Measurements from ENCODE around the gene RNF220. TPM values are rescaled to one million over a fixed set of nuclear protein-coding genes. Genes with fewer than 3 reads are reported as not detected.

The RNF220 gene
- total RNA-seq, 2 donors from 2014 or later: 53.3 to 62.0 TPM

DNA sequence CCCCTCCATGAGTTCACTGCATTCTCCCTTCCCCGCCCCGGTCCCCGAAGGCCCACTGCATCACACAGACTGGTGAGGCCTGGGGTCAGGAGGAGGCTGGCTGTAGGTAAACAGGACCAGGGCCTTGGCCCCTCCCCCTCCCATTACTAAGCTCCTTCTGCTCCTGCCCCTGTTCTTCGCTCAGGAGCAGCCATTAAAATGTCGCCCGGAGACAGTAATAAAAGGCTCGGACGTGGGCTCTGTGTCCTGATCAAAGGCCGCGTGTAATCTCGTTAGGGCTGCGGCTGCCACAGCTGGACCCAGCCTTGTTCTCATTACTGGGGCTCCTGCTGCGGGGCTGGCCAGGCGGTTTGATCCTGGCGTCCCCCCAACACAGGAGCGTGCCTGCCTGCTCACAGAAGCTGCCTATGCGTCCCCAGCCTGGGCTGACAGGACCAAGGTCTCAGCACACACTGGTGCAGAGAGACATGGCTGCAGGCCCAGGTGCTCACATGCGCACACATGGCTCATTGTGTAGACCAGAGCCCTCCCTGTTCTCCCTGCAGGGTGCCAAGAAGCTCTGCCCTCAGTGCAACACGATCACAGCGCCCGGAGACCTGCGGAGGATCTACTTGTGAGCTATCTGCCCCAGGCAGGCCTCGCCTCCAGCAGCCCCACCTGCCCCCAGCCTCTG, 245.2 kb downstream of the RNF220 start:
- Histone ChIP-seq H3K36me3 (no peaks in the 10 kb centered on the region), H3K4me1 (no peaks in the 10 kb centered on the region), H3K9me3 (no peaks in the 10 kb centered on the region), H3K4me3 (no peak overlapping the region), H3K27me3 (no peaks in the 10 kb centered on the region), H3K27ac (no peak overlapping the region), H3K9ac (ENCODE audit: low read depth in 2 of 2, low read length in 2 of 2) (no peak overlapping the region)
- TF ChIP-seq, protein P1, sequence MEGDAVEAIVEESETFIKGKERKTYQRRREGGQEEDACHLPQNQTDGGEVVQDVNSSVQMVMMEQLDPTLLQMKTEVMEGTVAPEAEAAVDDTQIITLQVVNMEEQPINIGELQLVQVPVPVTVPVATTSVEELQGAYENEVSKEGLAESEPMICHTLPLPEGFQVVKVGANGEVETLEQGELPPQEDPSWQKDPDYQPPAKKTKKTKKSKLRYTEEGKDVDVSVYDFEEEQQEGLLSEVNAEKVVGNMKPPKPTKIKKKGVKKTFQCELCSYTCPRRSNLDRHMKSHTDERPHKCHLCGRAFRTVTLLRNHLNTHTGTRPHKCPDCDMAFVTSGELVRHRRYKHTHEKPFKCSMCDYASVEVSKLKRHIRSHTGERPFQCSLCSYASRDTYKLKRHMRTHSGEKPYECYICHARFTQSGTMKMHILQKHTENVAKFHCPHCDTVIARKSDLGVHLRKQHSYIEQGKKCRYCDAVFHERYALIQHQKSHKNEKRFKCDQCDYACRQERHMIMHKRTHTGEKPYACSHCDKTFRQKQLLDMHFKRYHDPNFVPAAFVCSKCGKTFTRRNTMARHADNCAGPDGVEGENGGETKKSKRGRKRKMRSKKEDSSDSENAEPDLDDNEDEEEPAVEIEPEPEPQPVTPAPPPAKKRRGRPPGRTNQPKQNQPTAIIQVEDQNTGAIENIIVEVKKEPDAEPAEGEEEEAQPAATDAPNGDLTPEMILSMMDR (IDR thresholded peaks at IDR 0.05): no peak
- intact Hi-C loops (cut with DNase I): no loop called here
- DNase-seq: no peak

DNA sequence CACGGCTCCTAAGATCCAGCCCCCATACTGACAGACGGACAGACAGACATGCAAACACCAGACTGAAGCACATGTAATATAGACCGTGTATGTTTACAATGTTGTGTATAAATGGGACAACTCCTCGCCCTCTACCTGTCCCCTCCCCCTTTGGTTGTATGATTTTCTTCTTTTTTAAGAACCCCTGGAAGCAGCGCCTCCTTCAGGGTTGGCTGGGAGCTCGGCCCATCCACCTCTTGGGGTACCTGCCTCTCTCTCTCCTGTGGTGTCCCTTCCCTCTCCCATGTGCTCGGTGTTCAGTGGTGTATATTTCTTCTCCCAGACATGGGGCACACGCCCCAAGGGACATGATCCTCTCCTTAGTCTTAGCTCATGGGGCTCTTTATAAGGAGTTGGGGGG, 246.0 kb downstream of the RNF220 start:
- Histone ChIP-seq H3K4me3 (no peak overlapping the region), H3K27ac (no peak overlapping the region), H3K36me3 (no peaks in the 10 kb centered on the region), H3K9me3 (no peaks in the 10 kb centered on the region), H3K27me3 (no peaks in the 10 kb centered on the region), H3K9ac (ENCODE audit: low read depth in 2 of 2, low read length in 2 of 2) (no peak overlapping the region), H3K4me1 (no peaks in the 10 kb centered on the region)
- no peak for DNase-seq
- intact Hi-C loops (cut with DNase I): no loop called here
- TF ChIP-seq, protein P1 (IDR thresholded peaks at IDR 0.05): no peak

DNA sequence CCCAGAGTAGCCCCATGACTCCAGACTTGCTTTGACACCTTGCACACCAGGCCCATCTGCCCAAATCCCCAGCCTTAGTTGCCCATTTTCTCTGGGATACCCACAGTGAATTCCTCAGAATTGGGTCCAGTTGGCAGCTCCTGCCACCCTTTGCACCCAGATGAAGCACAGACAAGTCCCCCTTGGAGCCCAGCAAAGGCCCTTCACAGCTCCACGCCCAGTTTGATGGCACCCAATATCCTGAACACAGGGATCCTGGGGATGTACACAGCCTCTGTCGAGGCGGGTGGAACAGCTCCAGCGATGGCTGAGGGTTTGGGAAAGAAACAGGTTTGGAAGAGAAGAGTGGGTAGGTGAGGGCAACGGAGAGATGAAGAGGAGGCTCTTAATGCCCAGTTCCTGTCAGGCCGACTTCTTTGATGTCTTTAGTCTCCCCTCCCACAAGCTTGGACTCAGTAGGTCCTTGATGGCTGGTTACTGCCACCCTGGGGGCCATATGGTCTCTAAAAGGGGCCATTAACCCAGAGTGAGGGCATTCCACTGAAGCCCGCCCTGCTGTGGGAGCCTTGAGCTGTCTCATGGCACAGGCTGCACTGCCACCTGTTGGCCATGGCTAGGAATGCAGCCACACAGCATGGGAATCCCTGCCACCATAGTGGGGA, 247.5 kb downstream of the RNF220 start:
- Histone ChIP-seq H3K4me1 (no peaks in the 10 kb centered on the region), H3K27me3 (no peaks in the 10 kb centered on the region), H3K36me3 (no peaks in the 10 kb centered on the region), H3K9me3 (no peaks in the 10 kb centered on the region), H3K9ac (ENCODE audit: low read depth in 2 of 2, low read length in 2 of 2) (no peak overlapping the region), H3K4me3 (no peak overlapping the region), H3K27ac (no peak overlapping the region)
- intact Hi-C loops (cut with DNase I): loop anchor here (2.0 kb wide), 1 partner anchor 44 kb away; no protein-coding TSS in a partner anchor
- peak; percentile 80 for DNase-seq
- TF ChIP-seq, protein P1 (IDR thresholded peaks at IDR 0.05): peak; percentile 97

DNA sequence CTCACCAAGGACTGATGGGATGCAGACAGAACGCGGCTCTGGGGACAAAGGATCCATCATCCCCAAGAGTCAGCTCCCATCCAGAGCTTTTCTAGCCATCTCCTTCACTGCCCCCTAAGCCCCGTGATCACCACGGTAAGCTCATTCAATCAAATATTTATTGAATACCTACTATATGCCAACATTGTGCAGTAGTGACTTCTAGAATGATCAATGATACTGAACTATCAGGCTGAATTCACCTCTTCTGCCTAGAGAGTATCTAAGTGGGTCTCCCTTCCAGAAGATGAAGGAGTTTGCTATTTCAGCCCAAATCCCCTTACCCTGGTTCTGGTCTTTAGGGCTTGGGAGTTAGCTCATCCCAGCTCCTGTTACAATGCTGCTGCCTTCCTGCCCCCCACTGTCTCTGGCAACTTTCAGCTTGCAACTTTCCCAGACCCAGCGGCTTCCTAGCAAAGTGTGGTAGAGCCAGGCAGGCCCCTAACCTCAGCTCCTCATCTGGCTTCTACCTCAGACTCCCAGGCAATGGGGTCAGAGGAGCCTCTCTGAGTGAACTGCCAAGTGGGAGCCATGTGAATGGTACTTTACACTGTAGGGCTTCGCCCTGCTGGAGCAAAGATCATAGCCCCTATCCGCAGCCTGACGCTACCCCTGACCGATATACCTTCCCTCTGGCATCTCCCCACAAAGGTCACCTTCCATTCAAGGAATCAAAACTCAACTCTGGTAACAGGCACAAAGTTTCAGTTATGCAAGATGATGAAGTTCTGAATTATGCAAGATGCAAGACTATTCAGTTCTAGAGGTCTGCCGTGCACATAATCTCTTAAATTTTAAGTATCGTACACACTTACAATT, 248.3 kb downstream of the RNF220 start:
- Histone ChIP-seq H3K9ac (ENCODE audit: low read depth in 2 of 2, low read length in 2 of 2) (no peak overlapping the region), H3K36me3 (no peaks in the 10 kb centered on the region)

More for the DNA sequence above, 248.3 kb downstream of the RNF220 start:
- no peak overlapping the region for H3K27ac ChIP-seq
- DNase-seq: no peak
- intact Hi-C loops (cut with DNase I): loop anchor here (2.0 kb wide), 1 partner anchor 45 kb away; no protein-coding TSS in a partner anchor
- TF ChIP-seq, protein P1 (IDR thresholded peaks at IDR 0.05): no peak
- no peaks in the 10 kb centered on the region for H3K27me3 ChIP-seq
- H3K4me3 ChIP-seq: no peak overlapping the region
- no peaks in the 10 kb centered on the region for H3K4me1 ChIP-seq
- H3K9me3 ChIP-seq: no peaks in the 10 kb centered on the region

Measured in colonic mucosa (tissue), 4 donors.